MM.1S (cell line): ENCODE data around the gene ACTRT3.

Source experiments
- DNase-seq: peaks from one replicate; pipeline ENCODE4 v3.0.0-alpha.2; 2015
- H2AFZ ChIP-seq: fragments of 300-600 bp; sonication (generic); 2 replicates; pipeline ENCODE4 v1.6.0; 2016; ENCODE audit warnings: antibody characterized with exemption, low read length
- H3F3A ChIP-seq: fragments of 300-600 bp; sonication (generic); 2 replicates; pipeline ENCODE4 v1.6.1; 2016; ENCODE audit warnings: mild to moderate bottlenecking, antibody characterized with exemption, low read length, moderate library complexity, mixed read lengths; ENCODE audit not compliant: insufficient read depth
- H3K27ac ChIP-seq: fragments of 300-600 bp; sonication (generic); 2 replicates; pipeline ENCODE4 v1.5.1; 2016; ENCODE audit warnings: mild to moderate bottlenecking, low read length
- H3K27me3 ChIP-seq: fragments of 300-600 bp; sonication (generic); replicated peaks from 2 replicates; pipeline ENCODE4 v1.6.0; 2016; ENCODE audit warnings: low read length; ENCODE audit not compliant: insufficient read depth
- H3K36me3 ChIP-seq: fragments of 300-600 bp; sonication (generic); replicated peaks from 2 replicates; pipeline ENCODE4 v1.6.1; 2016; ENCODE audit warnings: mild to moderate bottlenecking, low read length, mixed read lengths; ENCODE audit not compliant: insufficient read depth
- H3K4me1 ChIP-seq: fragments of 300-600 bp; sonication (generic); 2 replicates; pipeline ENCODE4 v1.6.1; 2016; ENCODE audit warnings: low read length, mixed read lengths
- H3K4me2 ChIP-seq: fragments of 300-600 bp; sonication (generic); 2 replicates; pipeline ENCODE4 v1.6.0; 2016; ENCODE audit warnings: low read depth, low read length
- H3K4me3 ChIP-seq: fragments of 300-600 bp; sonication (generic); 2 replicates; pipeline ENCODE4 v1.5.1; 2016; ENCODE audit warnings: low read length, mixed read lengths
- H3K79me2 ChIP-seq: fragments of 300-600 bp; sonication (generic); 2 replicates; pipeline ENCODE4 v1.6.1; 2016; ENCODE audit warnings: mixed run types, low read length, mixed read lengths
- H3K9ac ChIP-seq: fragments of 300-600 bp; sonication (generic); 2 replicates; pipeline ENCODE4 v1.6.1; 2016; ENCODE audit warnings: low read length, mixed read lengths
- H3K9me2 ChIP-seq: fragments of 300-600 bp; sonication (generic); replicated peaks from 2 replicates; pipeline ENCODE4 v1.6.1; 2016; ENCODE audit warnings: mild to moderate bottlenecking, low read length, mixed read lengths; ENCODE audit not compliant: insufficient read depth
- H3K9me3 ChIP-seq: fragments of 300-600 bp; sonication (generic); replicated peaks from 2 replicates; pipeline ENCODE4 v1.6.1; 2016; ENCODE audit warnings: mild to moderate bottlenecking, low read length, mixed read lengths; ENCODE audit not compliant: insufficient read depth
- H4K20me1 ChIP-seq: fragments of 300-600 bp; sonication (generic); 2 replicates; pipeline ENCODE4 v1.6.1; 2016; ENCODE audit warnings: mild to moderate bottlenecking, low read length, moderate library complexity, mixed read lengths; ENCODE audit not compliant: insufficient read depth
- CTCF ChIP-seq: fragments of 300-600 bp; sonication (generic); IDR thresholded peaks from 2 replicates; pipeline ENCODE4 v1.5.1; 2016; ENCODE audit warnings: antibody characterized with exemption, low read length, mixed read lengths
- EZH2 ChIP-seq: fragments of 300-600 bp; sonication (generic); optimal IDR thresholded peaks from 2 replicates; pipeline ENCODE3; 2017; ENCODE audit warnings: low read depth, mild to moderate bottlenecking, antibody characterized with exemption, low read length, mixed read lengths
- EZH2phosphoT487 ChIP-seq: fragments of 300-600 bp; sonication (generic); IDR thresholded peaks from 2 replicates; pipeline ENCODE4 v1.6.1; 2018; ENCODE audit warnings: antibody characterized with exemption, low read length

The ACTRT3 gene

GRCh38 chr3:169764312-169764881 lies 5.0 kb downstream of the ACTRT3 start:
- H3K4me2 ChIP-seq = peak overlapping the region; percentile 83
- H3K9me3 ChIP-seq = no peaks in the 10 kb centered on the region
- peak overlapping the region; percentile 79 for H3K27ac ChIP-seq
- H3K4me3 ChIP-seq = peak overlapping the region; percentile 91
- H3K4me1 ChIP-seq = peaks cover 6% of the 10 kb centered on the region
- DNase-seq = peak; percentile 58
- no peaks in the 10 kb centered on the region for H3K79me2 ChIP-seq
- no peaks in the 10 kb centered on the region for H4K20me1 ChIP-seq
- peak overlapping the region; percentile 77 for H2AFZ ChIP-seq
- H3K9ac ChIP-seq = peak overlapping the region; percentile 85
- no peaks in the 10 kb centered on the region for H3K36me3 ChIP-seq
- H3F3A ChIP-seq = peaks cover 49% of the 10 kb centered on the region
- 0 out of 2 replicates have a peak, but pooled peaks cover 5% of the 10 kb centered on the region for H3K27me3 ChIP-seq
- no peaks in the 10 kb centered on the region for H3K9me2 ChIP-seq
- no peak for TF ChIP-seq CTCF
- no peak for TF ChIP-seq EZH2phosphoT487
- TF ChIP-seq EZH2 = no peak

DNA sequence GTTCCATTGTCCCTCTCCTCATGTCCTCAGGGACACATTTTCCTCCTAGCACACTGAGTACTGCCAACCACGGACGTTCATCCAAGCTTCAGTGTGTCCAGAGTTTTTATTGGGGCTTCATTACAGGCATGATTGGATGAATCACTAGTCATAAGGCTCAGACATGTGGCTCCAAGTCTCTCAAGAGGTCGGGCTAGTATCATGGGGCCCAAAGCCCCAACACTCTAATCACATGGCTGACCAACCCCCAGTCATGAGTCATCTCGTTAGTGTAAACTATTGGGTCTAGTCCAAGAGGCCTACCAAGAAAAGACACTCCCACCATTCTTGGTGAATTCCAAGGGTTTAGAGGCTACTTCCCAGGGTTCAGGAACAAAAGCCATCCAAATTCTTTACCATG lies 8.9 kb downstream of the ACTRT3 start:
- H3K9ac ChIP-seq = no peak overlapping the region
- no peaks in the 10 kb centered on the region for H3K79me2 ChIP-seq
- no peaks in the 10 kb centered on the region for H3K9me2 ChIP-seq
- H3K27ac ChIP-seq = no peak overlapping the region
- TF ChIP-seq EZH2 = no peak
- no peak for TF ChIP-seq EZH2phosphoT487
- no peak for TF ChIP-seq CTCF
- H3K9me3 ChIP-seq = no peaks in the 10 kb centered on the region
- H3K4me3 ChIP-seq = no peak overlapping the region
- H3K27me3 ChIP-seq = no peaks in the 10 kb centered on the region
- H4K20me1 ChIP-seq = no peaks in the 10 kb centered on the region
- H2AFZ ChIP-seq = no peak overlapping the region
- H3K4me1 ChIP-seq = peaks cover 16% of the 10 kb centered on the region
- DNase-seq = no peak
- no peak overlapping the region for H3K4me2 ChIP-seq
- peaks cover 26% of the 10 kb centered on the region for H3F3A ChIP-seq
- H3K36me3 ChIP-seq = no peaks in the 10 kb centered on the region

DNA sequence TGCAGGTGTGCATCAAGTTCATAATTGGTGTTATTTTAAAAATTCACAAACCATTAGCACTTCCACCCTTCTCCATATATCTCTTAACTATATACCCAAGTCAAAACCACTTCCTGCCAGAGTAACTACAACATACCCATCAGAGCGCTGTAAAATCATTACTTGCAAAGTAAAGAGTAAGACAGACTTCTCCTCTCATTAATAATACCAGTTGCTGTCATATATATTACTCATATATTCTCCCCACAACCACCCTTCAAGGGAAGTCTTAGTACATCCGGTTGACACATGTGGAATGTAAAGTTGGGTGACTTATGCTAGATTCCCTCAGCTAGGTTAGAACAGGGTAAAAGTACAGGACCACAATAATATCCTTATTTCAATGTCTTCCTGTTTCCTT lies 10.1 kb downstream of the ACTRT3 start:
- Histone ChIP-seq H3F3A (peaks cover 14% of the 10 kb centered on the region), H3K27me3 (no peaks in the 10 kb centered on the region), H3K4me3 (no peak overlapping the region), H3K9me2 (no peaks in the 10 kb centered on the region), H3K36me3 (no peaks in the 10 kb centered on the region), H3K4me2 (peak overlapping the region; percentile 8; the same call in 1 of the 2 replicates), H3K79me2 (no peaks in the 10 kb centered on the region), H3K4me1 (peaks cover 16% of the 10 kb centered on the region), H2AFZ (no peak overlapping the region), H3K27ac (no peak overlapping the region), H3K9me3 (no peaks in the 10 kb centered on the region), H4K20me1 (no peaks in the 10 kb centered on the region), H3K9ac (no peak overlapping the region)
- peak; percentile 76 for DNase-seq
- TF ChIP-seq EZH2phosphoT487 = no peak

DNA sequence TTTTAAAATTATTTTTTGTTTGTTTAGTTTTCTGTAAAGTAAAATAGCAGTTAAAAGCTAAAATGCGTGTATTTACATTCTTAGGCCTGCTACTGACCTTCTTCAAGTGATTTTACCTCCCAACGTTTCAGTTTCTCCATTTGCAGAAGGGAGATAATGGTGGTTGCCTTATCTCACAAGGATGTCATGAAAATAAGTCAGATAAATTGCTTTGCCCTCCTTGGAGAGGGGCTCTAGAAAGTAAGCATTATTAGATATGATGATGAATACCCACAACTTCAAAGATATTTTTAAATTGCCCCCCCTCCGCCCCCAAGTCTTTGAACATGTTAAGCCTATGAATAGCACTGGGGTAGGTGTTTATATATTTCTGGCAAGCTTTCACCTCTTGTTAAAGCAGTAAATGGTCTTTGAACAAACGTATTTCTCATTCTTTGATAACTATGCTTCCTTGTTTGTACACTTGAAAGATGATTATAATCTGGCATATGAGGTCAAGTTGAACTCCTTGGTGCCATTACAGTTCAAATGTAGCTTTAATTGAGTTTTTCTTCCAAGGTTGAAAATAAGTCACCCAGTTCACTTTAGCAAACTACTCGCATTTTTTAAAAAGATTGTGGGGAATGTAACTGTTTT lies 10.9 kb downstream of the ACTRT3 start:
- Histone ChIP-seq H3K9me2 (no peaks in the 10 kb centered on the region), H3K79me2 (no peaks in the 10 kb centered on the region), H3K4me3 (no peak overlapping the region), H3K4me1 (peaks cover 13% of the 10 kb centered on the region), H2AFZ (no peak overlapping the region), H3K9ac (no peak overlapping the region), H3K9me3 (no peaks in the 10 kb centered on the region), H4K20me1 (no peaks in the 10 kb centered on the region), H3K27me3 (no peaks in the 10 kb centered on the region), H3K36me3 (no peaks in the 10 kb centered on the region), H3K4me2 (peak overlapping the region; percentile 8; the same call in 1 of the 2 replicates), H3K27ac (no peak overlapping the region), H3F3A (peaks cover 6% of the 10 kb centered on the region)
- DNase-seq = no peak
- TF ChIP-seq CTCF = no peak
- TF ChIP-seq EZH2phosphoT487 = no peak
- no peak for TF ChIP-seq EZH2
